Large intestine (tissue), 3 donors: ENCODE measurements around the gene DEAF1. TPM values are rescaled to one million over a fixed set of nuclear protein-coding genes. Genes with fewer than 3 reads are reported as not detected.

ENCODE experiments used
- DNase-seq, 2 donors: peaks; one replicate each; pipeline versions ENCODE4 v3.0.0 to v3.0.0-alpha.2; 2013
- H3K27ac ChIP-seq: one replicate; pipeline ENCODE4 v1.5.1; 2013; ENCODE audit warnings: low read length
- H3K27me3 ChIP-seq: 2 replicates; pipeline ENCODE4 v1.6.1; 2013; ENCODE audit warnings: low read length; ENCODE audit not compliant: control insufficient read depth, insufficient read depth
- H3K36me3 ChIP-seq: 2 replicates; pipeline ENCODE4 v1.6.1; 2013; ENCODE audit warnings: low read length; ENCODE audit not compliant: control insufficient read depth, insufficient read depth
- H3K4me1 ChIP-seq: one replicate; pipeline ENCODE4 v1.6.1; 2013; ENCODE audit warnings: low read length; ENCODE audit not compliant: control insufficient read depth, insufficient read depth
- H3K4me3 ChIP-seq: one replicate; pipeline ENCODE4 v1.5.1; 2013; ENCODE audit warnings: low read length
- H3K9me3 ChIP-seq: one replicate; pipeline ENCODE4 v1.6.1; 2013; ENCODE audit warnings: mild to moderate bottlenecking, low read depth, low read length, moderate library complexity; ENCODE audit not compliant: control insufficient read depth
- WGBS: methylation state at CpG from one replicate; pipeline ENCODE4 v1.1.5; 2013; ENCODE audit warnings: low lambda C conversion rate; ENCODE audit not compliant: insufficient coverage; 5-methylcytosine and 5-hydroxymethylcytosine counted together
- polyA plus RNA-seq: library from polyadenylated mRNA; unstranded; fragments of 120-200 nt; gene quantifications from one replicate; pipeline ENCODE4 v1.2.1, GENCODE V29; 2013

Gene DEAF1
- polyA plus RNA-seq, 1 donor, result 24.1 TPM

GRCh38 chr11:707817-708420 lies 12.9 kb upstream of the DEAF1 start:
- Histone ChIP-seq H3K27me3 (peaks cover 9% of the 10 kb centered on the region), H3K27ac (peak overlapping the region; percentile 99), H3K36me3 (peaks cover 16% of the 10 kb centered on the region), H3K4me1 (peaks cover 77% of the 10 kb centered on the region), H3K4me3 (peak overlapping the region; percentile 85), H3K9me3 (peaks cover 5% of the 10 kb centered on the region)
- no peak for DNase-seq
- WGBS, result no CpG with 5 or more reads among the region's 16 CpGs

- WGBS, result no CpG with 5 or more reads among the region's 30 CpGs
- peak; percentile 93 to 96 for DNase-seq
- Histone ChIP-seq H3K9me3 (peaks cover 5% of the 10 kb centered on the region), H3K4me1 (peaks cover 75% of the 10 kb centered on the region), H3K4me3 (peak overlapping the region; percentile 85), H3K27ac (peak overlapping the region; percentile 99), H3K27me3 (peaks cover 9% of the 10 kb centered on the region), H3K36me3 (peaks cover 19% of the 10 kb centered on the region)
Observed at GRCh38 chr11:706957-707816, 12.2 kb upstream of the DEAF1 start.

- H3K9me3 ChIP-seq, result peaks cover 5% of the 10 kb centered on the region
- H3K4me3 ChIP-seq, result peak overlapping the region; percentile 85
- WGBS, result no CpG with 5 or more reads among the region's 22 CpGs
- peak in 1 of 2 donors; percentile 57 for DNase-seq
- H3K27ac ChIP-seq, result peak overlapping the region; percentile 99
- H3K27me3 ChIP-seq, result peaks cover 9% of the 10 kb centered on the region
- H3K4me1 ChIP-seq, result peaks cover 68% of the 10 kb centered on the region
- H3K36me3 ChIP-seq, result peaks cover 25% of the 10 kb centered on the region
Observed at GRCh38 chr11:706439-706956, 11.5 kb upstream of the DEAF1 start.

GRCh38 chr11:705646-706438 lies 10.8 kb upstream of the DEAF1 start, which contains the start of gene EPS8L2:
EPS8L2 (plus strand) TSS chr11:706231; CDS start chr11:709408, 3,177 bp downstream.
- no CpG with 5 or more reads among the region's 90 CpGs for WGBS
- Histone ChIP-seq H3K4me3 (peak within 1 kb of the TSS; percentile 85), H3K27ac (peak within 1 kb of the TSS; percentile 99), H3K36me3 (peaks cover 25% of the 10 kb centered on the region), H3K4me1 (peaks cover 64% of the 10 kb centered on the region), H3K9me3 (peaks cover 5% of the 10 kb centered on the region), H3K27me3 (peaks cover 9% of the 10 kb centered on the region)
- DNase-seq, result peak; percentile 64 to 85

GRCh38 chr11:704781-705645 lies 10.0 kb upstream of the DEAF1 start:
- Histone ChIP-seq H3K4me1 (peaks cover 56% of the 10 kb centered on the region), H3K27ac (peak overlapping the region; percentile 93), H3K27me3 (peaks cover 9% of the 10 kb centered on the region), H3K9me3 (peaks cover 5% of the 10 kb centered on the region), H3K4me3 (peak overlapping the region; percentile 50), H3K36me3 (peaks cover 18% of the 10 kb centered on the region)
- no CpG with 5 or more reads among the region's 27 CpGs for WGBS
- peak in 1 of 2 donors; percentile 74 for DNase-seq

- Histone ChIP-seq H3K4me3 (no peak overlapping the region), H3K27me3 (peaks cover 9% of the 10 kb centered on the region), H3K27ac (peak overlapping the region; percentile 93), H3K36me3 (peaks cover 18% of the 10 kb centered on the region), H3K9me3 (peaks cover 5% of the 10 kb centered on the region), H3K4me1 (peaks cover 49% of the 10 kb centered on the region)
- no peak for DNase-seq
- no CpG with 5 or more reads among the region's 18 CpGs for WGBS
Observed at GRCh38 chr11:704228-704674, 9.2 kb upstream of the DEAF1 start.

GRCh38 chr11:703506-703905 lies 8.5 kb upstream of the DEAF1 start:
- H3K4me1 ChIP-seq, result peaks cover 44% of the 10 kb centered on the region

GRCh38 chr11:702462-703461 lies 7.7 kb upstream of the DEAF1 start:
- Histone ChIP-seq H3K4me1 (peaks cover 36% of the 10 kb centered on the region), H3K27ac (peak overlapping the region; percentile 50), H3K36me3 (peaks cover 18% of the 10 kb centered on the region), H3K4me3 (no peak overlapping the region), H3K27me3 (peaks cover 9% of the 10 kb centered on the region), H3K9me3 (peaks cover 5% of the 10 kb centered on the region)
- no peak for DNase-seq
- no CpG with 5 or more reads among the region's 26 CpGs for WGBS

More at GRCh38 chr11:703506-703905, 8.5 kb upstream of the DEAF1 start:
- H3K4me3 ChIP-seq, result no peak overlapping the region
- H3K27me3 ChIP-seq, result peaks cover 9% of the 10 kb centered on the region
- H3K27ac ChIP-seq, result peak overlapping the region; percentile 50
- WGBS, result no CpG with 5 or more reads among the region's 9 CpGs
- H3K9me3 ChIP-seq, result peaks cover 5% of the 10 kb centered on the region
- DNase-seq, result peak in 1 of 2 donors; percentile 61
- peaks cover 18% of the 10 kb centered on the region for H3K36me3 ChIP-seq
